Spleen (tissue), 11 donors: ENCODE results near the gene KCNQ1. TPM values are rescaled to one million over a fixed set of nuclear protein-coding genes. Genes with fewer than 3 reads are reported as not detected.

ENCODE experiments used
- DNase-seq: peaks from one replicate; pipeline ENCODE4 v3.0.0-alpha.2; 2020
- H3K27ac ChIP-seq, 8 donors: fragments of 200-600 bp; sonication (generic) in 7 of 8; 1 replicate in 4 of 8; 2 replicates in 4 of 8; pipeline versions ENCODE4 v1.5.0 to v1.8.0; 2016 to 2021; ENCODE audit warnings: inconsistent platforms in 4 of 8, mild to moderate bottlenecking in 4 of 8, moderate library complexity in 1 of 8
- H3K27me3 ChIP-seq, 7 donors: fragments of 200-600 bp; sonication (generic) in 6 of 7; replicated peaks in 1 of 7; 1 replicate in 4 of 7; 2 replicates in 3 of 7; pipeline versions ENCODE4 v1.5.0 to v1.8.0; 2016 to 2021; ENCODE audit warnings: inconsistent platforms in 3 of 7, mild to moderate bottlenecking in 1 of 7
- H3K36me3 ChIP-seq, 6 donors: fragments of 200-600 bp; sonication (generic) in 5 of 6; 1 replicate in 4 of 6; 2 replicates in 2 of 6; pipeline versions ENCODE4 v1.5.0 to v1.8.0; 2016 to 2021; ENCODE audit warnings: inconsistent platforms in 2 of 6
- H3K4me1 ChIP-seq, 6 donors: fragments of 200-600 bp; sonication (generic) in 5 of 6; 1 replicate in 3 of 6; 2 replicates in 3 of 6; pipeline versions ENCODE4 v1.5.0 to v1.8.0; 2016 to 2021; ENCODE audit warnings: inconsistent platforms in 3 of 6
- H3K4me3 ChIP-seq, 8 donors: fragments of 200-600 bp; sonication (generic) in 7 of 8; 1 replicate in 4 of 8; 2 replicates in 4 of 8; pipeline versions ENCODE4 v1.5.0 to v1.8.0; 2016 to 2021; ENCODE audit warnings: inconsistent platforms in 4 of 8, mild to moderate bottlenecking in 4 of 8, moderate library complexity in 2 of 8
- H3K9me3 ChIP-seq, 8 donors: fragments of 200-600 bp; sonication (generic) in 7 of 8; 1 replicate in 4 of 8; 2 replicates in 4 of 8; pipeline versions ENCODE4 v1.5.0 to v1.8.0; 2016 to 2021; ENCODE audit warnings: inconsistent platforms in 4 of 8
- POLR2A ChIP-seq, 3 donors: fragments of 450-650 bp; IDR thresholded peaks; one replicate each; pipeline ENCODE4 v1.5.1; 2017; ENCODE audit warnings: antibody characterized with exemption in 3 of 3, mild to moderate bottlenecking in 1 of 3
- POLR2AphosphoS5 ChIP-seq, 3 donors: sonication (generic); formaldehyde crosslinking; IDR thresholded peaks; one replicate each; pipeline ENCODE4 v1.5.1; 2017; ENCODE audit warnings: antibody characterized with exemption in 3 of 3
- WGBS, 5 donors: extraction: QIAGEN DNeasy Blood & Tissue Kit in 3 of 5; methylation state at CpG; one replicate each; pipeline versions ENCODE4 v1.1.5 to v1.1.7; 2013 to 2018; 5-methylcytosine and 5-hydroxymethylcytosine counted together
- intact Hi-C: fragments of 100-400 bp; cut with DNase I; formaldehyde crosslinking; loops from one replicate; pipeline ENCODE4 v1.15.0; 2023; ENCODE audit warnings: low total_unique reads
- polyA plus RNA-seq, 3 donors: library from polyadenylated mRNA; stranded (reverse); fragments of 200-250 nt; gene quantifications; one replicate each; pipeline ENCODE4 v1.2.1, GENCODE V29; 2013
- total RNA-seq, 7 donors: library from RNA; depleted of rRNA in 3 of 7; stranded (reverse); fragments of >200 nt in 3 of 7; fragmentation: NEBNext Ultra II Directional in 4 of 7; extraction: Animal tissue kit (Norgen Biotek cat#: 25700) in 4 of 7; gene quantifications; one replicate each; pipeline versions ENCODE4 v1.1.0 to v1.2.1, GENCODE V29; 2016 to 2021
- TF ChIP-seq, protein P1 (sequence below), 11 experiments: fragments of 200-600 bp in 7 of 11; fragments of 450-650 bp in 4 of 11; sonication (generic) in 4 of 11; IDR thresholded peaks in 8 of 11; conservative IDR thresholded peaks in 3 of 11; 1 replicate in 7 of 11; 2 replicates in 4 of 11; pipeline versions ENCODE4 v1.4.0 to v1.8.0; 2016 to 2021; ENCODE audit warnings: antibody characterized with exemption in 11 of 11, inconsistent platforms in 4 of 11, mild to moderate bottlenecking in 1 of 11
- donor health status: healthy with polysubstance abuse.
- donor health status: DM: no; HTN: no; CAD: no; lungs with moderate emphysema.
- donor health status: DM: no; HTN: no; CAD: no.
- donor health status: Bipolar disorder and iron deficiency.
- donor health status: healthy.
- donor health status: DM: no; HTN: no; CAD: no.
- donor health status: DM: yes; HTN: yes; CAD: no.

Gene KCNQ1
- total and polyA plus RNA-seq, 10 donors: 3.3 to 21.6 (median 13.5) TPM

DNA sequence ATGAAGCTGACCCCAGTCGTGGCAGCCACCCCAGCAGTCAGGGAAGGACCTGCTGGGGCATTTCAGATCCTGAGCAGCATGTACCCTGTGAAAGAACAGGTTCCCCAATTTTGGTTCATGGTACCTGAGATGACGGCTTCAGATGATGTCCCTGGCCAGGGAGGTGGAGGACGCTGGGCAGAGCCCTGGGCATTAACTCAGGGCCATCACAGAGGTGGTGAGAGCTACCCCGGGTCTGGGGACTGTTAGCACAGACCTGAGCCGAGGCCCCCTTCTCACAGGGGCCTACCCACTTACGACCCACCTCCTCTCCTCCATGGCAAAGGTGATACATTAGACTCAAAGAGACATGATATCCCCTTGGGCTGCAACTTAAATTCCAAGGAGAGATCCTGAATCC, 372.6 kb downstream of the KCNQ1 start:
- H3K9me3 ChIP-seq: peaks cover 0 to 72% (median 40%) of the 10 kb centered on the region in 8 donors
- DNase-seq: peak; percentile 27
- H3K27ac ChIP-seq: no peak overlapping the region
- intact Hi-C loops: no loop called here
- peaks cover 0 to 9% (median 5%) of the 10 kb centered on the region in 6 donors for H3K4me1 ChIP-seq
- H3K27me3 ChIP-seq: no peaks in the 10 kb centered on the region
- TF ChIP-seq POLR2AphosphoS5 (IDR thresholded peaks at IDR 0.05): no peak
- TF ChIP-seq POLR2A (IDR thresholded peaks at IDR 0.05): no peak
- TF ChIP-seq, protein P1, sequence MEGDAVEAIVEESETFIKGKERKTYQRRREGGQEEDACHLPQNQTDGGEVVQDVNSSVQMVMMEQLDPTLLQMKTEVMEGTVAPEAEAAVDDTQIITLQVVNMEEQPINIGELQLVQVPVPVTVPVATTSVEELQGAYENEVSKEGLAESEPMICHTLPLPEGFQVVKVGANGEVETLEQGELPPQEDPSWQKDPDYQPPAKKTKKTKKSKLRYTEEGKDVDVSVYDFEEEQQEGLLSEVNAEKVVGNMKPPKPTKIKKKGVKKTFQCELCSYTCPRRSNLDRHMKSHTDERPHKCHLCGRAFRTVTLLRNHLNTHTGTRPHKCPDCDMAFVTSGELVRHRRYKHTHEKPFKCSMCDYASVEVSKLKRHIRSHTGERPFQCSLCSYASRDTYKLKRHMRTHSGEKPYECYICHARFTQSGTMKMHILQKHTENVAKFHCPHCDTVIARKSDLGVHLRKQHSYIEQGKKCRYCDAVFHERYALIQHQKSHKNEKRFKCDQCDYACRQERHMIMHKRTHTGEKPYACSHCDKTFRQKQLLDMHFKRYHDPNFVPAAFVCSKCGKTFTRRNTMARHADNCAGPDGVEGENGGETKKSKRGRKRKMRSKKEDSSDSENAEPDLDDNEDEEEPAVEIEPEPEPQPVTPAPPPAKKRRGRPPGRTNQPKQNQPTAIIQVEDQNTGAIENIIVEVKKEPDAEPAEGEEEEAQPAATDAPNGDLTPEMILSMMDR (IDR thresholded peaks at IDR 0.05 in 8 of 11, conservative IDR thresholded peaks at IDR 0.05 in 3 of 11): no peak
- H3K36me3 ChIP-seq: peaks cover 0 to 30% (median 0%) of the 10 kb centered on the region in 6 donors
- no peak overlapping the region for H3K4me3 ChIP-seq
- 78 to 92% (median 84%) methylated on average over 5 to 6 of the region's 6 CpGs for WGBS, 5 donors

DNA sequence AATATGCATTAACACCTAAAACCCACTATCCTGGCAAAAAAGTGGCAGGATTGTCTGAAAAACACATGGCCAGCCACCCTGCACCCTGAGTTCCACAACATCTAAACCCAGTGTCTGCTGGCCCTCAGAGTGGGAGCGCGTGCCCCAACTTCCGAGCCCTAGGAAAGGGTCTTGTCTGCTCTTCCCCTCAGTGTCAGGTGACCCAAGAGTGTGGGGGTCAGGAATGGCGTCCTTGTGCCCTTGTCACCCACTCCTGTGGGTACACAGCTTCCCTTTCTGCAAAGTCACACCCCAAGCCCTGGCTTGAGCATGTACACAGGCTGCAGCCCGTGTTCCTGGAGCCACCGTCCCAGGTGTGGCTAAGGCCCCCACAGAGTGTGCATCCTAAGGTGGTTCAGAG, 373.2 kb downstream of the KCNQ1 start:
- Histone ChIP-seq H3K4me3 (no peak overlapping the region), H3K27me3 (no peaks in the 10 kb centered on the region), H3K36me3 (peaks cover 0 to 31% (median 0%) of the 10 kb centered on the region in 6 donors), H3K4me1 (peaks cover 0 to 3% (median under 1%) of the 10 kb centered on the region in 6 donors), H3K9me3 (peaks cover 0 to 78% (median 43%) of the 10 kb centered on the region in 8 donors), H3K27ac (no peak overlapping the region)
- 86 to 91% (median 88%) methylated on average over 6 of the region's 6 CpGs for WGBS, 5 donors
- no peak for TF ChIP-seq POLR2AphosphoS5 (IDR thresholded peaks at IDR 0.05)
- no peak for TF ChIP-seq POLR2A (IDR thresholded peaks at IDR 0.05)
- TF ChIP-seq, protein P1 (IDR thresholded peaks at IDR 0.05 in 8 of 11, conservative IDR thresholded peaks at IDR 0.05 in 3 of 11): no peak
- intact Hi-C loops: no loop called here
- peak; percentile 42 for DNase-seq

DNA sequence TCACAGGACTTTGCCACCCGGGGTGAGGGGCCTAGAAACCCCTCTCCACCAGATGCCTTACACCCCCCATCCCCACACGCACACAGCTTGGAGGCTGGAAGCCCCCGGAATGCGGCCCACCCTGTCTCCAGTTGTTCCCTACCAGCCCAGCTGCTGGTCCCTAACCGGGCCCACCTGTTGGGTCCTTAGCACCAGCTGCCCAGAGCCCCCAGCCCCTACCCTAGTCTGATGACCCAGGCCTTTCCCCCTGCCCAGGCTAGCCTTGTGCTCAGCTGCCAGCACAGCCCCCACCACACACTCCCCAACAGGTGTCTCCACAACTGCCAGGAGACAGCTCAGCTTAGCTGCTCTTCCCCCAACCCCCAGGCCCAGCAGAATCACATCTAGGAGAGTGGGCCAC, 373.7 kb downstream of the KCNQ1 start:
- DNase-seq: peak; percentile 41
- intact Hi-C loops: no loop called here
- peaks cover 0 to 82% (median 45%) of the 10 kb centered on the region in 8 donors for H3K9me3 ChIP-seq

DNA sequence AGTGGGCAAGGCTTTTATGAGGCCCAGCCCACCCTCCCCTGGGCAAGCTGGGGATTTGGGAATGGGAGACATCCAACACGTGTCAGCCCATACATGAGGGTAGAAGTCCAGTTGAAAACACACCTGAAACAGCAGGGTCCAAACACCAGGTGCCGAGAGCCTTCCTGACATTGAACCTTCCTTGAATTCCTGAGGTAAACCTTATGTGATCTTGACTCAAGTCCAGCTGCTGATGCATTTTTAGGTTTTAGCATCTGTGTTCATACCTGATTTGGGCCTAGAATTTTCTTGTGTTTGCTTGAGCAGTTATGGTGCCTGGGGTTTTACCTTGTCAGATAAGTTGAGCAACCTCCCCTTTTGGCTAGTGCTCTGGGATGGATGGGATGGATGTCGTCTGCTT, 374.5 kb downstream of the KCNQ1 start:
- H3K4me1 ChIP-seq: peaks cover 0 to 1% (median under 1%) of the 10 kb centered on the region in 6 donors
- peaks cover 0 to 84% (median 46%) of the 10 kb centered on the region in 8 donors for H3K9me3 ChIP-seq
- intact Hi-C loops: no loop called here
- no peak overlapping the region for H3K4me3 ChIP-seq
- H3K27ac ChIP-seq: no peak overlapping the region
- H3K36me3 ChIP-seq: peaks cover 0 to 31% (median 0%) of the 10 kb centered on the region in 6 donors
- H3K27me3 ChIP-seq: no peaks in the 10 kb centered on the region
- no peak for TF ChIP-seq POLR2A (IDR thresholded peaks at IDR 0.05)
- no peak for TF ChIP-seq POLR2AphosphoS5 (IDR thresholded peaks at IDR 0.05)
- TF ChIP-seq, protein P1 (IDR thresholded peaks at IDR 0.05 in 8 of 11, conservative IDR thresholded peaks at IDR 0.05 in 3 of 11): no peak
- peak; percentile 21 for DNase-seq
- WGBS, 5 donors: 84 to 95% (median 90%) methylated on average over 3 of the region's 3 CpGs

More for the DNA sequence above, 373.7 kb downstream of the KCNQ1 start:
- H3K27ac ChIP-seq: no peak overlapping the region
- TF ChIP-seq, protein P1 (IDR thresholded peaks at IDR 0.05 in 8 of 11, conservative IDR thresholded peaks at IDR 0.05 in 3 of 11): no peak
- no peak for TF ChIP-seq POLR2A (IDR thresholded peaks at IDR 0.05)
- TF ChIP-seq POLR2AphosphoS5 (IDR thresholded peaks at IDR 0.05): no peak
- no peaks in the 10 kb centered on the region for H3K27me3 ChIP-seq
- peaks cover 0 to 31% (median 0%) of the 10 kb centered on the region in 6 donors for H3K36me3 ChIP-seq
- no peaks in the 10 kb centered on the region for H3K4me1 ChIP-seq
- 70 to 94% (median 88%) methylated on average over 4 to 5 of the region's 5 CpGs for WGBS, 5 donors
- H3K4me3 ChIP-seq: no peak overlapping the region
